Type B pancreatic cell (in vitro differentiated cells): ENCODE measurements around the gene ITGA3. TPM values are rescaled to one million over a fixed set of nuclear protein-coding genes. Genes with fewer than 3 reads are reported as not detected.
A peak's percentile ranks its signal among the peaks of the same experiment; 100 is the strongest.

ENCODE experiments used
- DNase-seq: peaks from one replicate; pipeline ENCODE4 v3.0.0; 2021; ENCODE audit warnings: mixed read lengths; ENCODE audit not compliant: unreplicated experiment; ENCODE audit errors: extremely low spot score
- H3K27ac Mint-ChIP-seq: 2 replicates; pipeline ENCODE4 v1.8.0; 2021; ENCODE audit warnings: mild to moderate bottlenecking, mixed read lengths
- H3K27me3 Mint-ChIP-seq: 2 replicates; pipeline ENCODE4 v1.8.0; 2021; ENCODE audit warnings: mixed read lengths
- H3K36me3 Mint-ChIP-seq: 2 replicates; pipeline ENCODE4 v1.8.0; 2021; ENCODE audit warnings: mixed read lengths
- H3K4me1 Mint-ChIP-seq: one replicate; pipeline ENCODE4 v1.8.0; 2021; ENCODE audit warnings: mixed read lengths; ENCODE audit not compliant: unreplicated experiment
- H3K4me3 Mint-ChIP-seq: 2 replicates; pipeline ENCODE4 v1.8.0; 2021; ENCODE audit warnings: mild to moderate bottlenecking, mixed read lengths
- H3K9me3 Mint-ChIP-seq: 2 replicates; pipeline ENCODE4 v1.8.0; 2021; ENCODE audit warnings: mixed read lengths
- total RNA-seq: library from RNA; stranded (reverse); gene quantifications from 2 replicates; pipeline ENCODE4 v1.2.1, GENCODE V29; 2021; ENCODE audit warnings: low replicate concordance
- TF ChIP-seq, protein P1 (sequence below): fragments of 200-600 bp; sonication (generic); conservative IDR thresholded peaks from 2 replicates; pipeline ENCODE4 v1.5.0; 2021; ENCODE audit warnings: antibody characterized with exemption, mild to moderate bottlenecking

ITGA3 gene
- total RNA-seq, 1 donor from 2014 or later, result 20.3 TPM

DNA sequence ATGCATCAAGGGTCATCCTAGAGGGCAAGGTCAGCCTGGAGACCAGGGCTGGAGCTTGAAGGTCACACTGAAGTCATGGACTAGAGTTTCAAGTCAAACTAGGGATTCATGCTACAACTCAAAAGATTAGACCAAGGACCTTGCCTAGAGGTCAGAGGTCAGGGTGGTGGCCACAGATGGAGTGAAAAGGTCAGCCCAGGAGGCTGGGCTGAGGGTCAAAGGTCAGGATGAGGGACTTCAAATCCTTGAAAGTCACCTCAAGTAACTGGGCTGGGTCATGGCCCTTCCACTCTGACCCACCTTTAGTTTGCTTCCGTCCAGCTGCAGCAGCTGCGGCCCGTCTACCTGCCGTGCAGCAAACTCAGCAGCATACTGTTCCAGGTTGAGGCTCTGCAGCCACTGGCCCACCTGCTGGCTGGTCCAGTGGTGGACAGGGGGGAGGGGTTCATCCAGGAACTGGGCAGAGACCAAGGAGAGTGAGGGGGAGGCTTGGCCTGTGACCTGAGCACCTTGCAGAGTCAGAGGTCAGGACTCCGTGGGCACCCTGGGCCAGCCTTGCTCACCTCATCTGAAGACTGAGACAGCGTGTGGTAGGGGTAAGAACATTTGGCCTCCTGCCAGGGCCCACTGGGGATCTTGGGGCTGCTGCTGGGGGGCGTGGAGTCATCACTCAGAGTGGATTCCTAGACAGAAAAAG lies 57.9 kb downstream of the ITGA3 start:
- Mint-ChIP-seq H3K27ac (no peak overlapping the region), H3K9me3 (no peaks in the 10 kb centered on the region), H3K27me3 (peaks cover 18% of the 10 kb centered on the region), H3K36me3 (no peaks in the 10 kb centered on the region), H3K4me3 (no peak overlapping the region), H3K4me1 (peaks cover 14% of the 10 kb centered on the region)
- TF ChIP-seq, protein P1, sequence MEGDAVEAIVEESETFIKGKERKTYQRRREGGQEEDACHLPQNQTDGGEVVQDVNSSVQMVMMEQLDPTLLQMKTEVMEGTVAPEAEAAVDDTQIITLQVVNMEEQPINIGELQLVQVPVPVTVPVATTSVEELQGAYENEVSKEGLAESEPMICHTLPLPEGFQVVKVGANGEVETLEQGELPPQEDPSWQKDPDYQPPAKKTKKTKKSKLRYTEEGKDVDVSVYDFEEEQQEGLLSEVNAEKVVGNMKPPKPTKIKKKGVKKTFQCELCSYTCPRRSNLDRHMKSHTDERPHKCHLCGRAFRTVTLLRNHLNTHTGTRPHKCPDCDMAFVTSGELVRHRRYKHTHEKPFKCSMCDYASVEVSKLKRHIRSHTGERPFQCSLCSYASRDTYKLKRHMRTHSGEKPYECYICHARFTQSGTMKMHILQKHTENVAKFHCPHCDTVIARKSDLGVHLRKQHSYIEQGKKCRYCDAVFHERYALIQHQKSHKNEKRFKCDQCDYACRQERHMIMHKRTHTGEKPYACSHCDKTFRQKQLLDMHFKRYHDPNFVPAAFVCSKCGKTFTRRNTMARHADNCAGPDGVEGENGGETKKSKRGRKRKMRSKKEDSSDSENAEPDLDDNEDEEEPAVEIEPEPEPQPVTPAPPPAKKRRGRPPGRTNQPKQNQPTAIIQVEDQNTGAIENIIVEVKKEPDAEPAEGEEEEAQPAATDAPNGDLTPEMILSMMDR, result no peak
- DNase-seq, result no peak

- H3K36me3 Mint-ChIP-seq, result no peaks in the 10 kb centered on the region
- no peak overlapping the region for H3K27ac Mint-ChIP-seq
- H3K4me1 Mint-ChIP-seq, result peaks cover 14% of the 10 kb centered on the region
- no peak for DNase-seq
- TF ChIP-seq, protein P1, result no peak
- peaks cover 21% of the 10 kb centered on the region for H3K27me3 Mint-ChIP-seq
- no peak overlapping the region for H3K4me3 Mint-ChIP-seq
- H3K9me3 Mint-ChIP-seq, result no peaks in the 10 kb centered on the region
These were observed 58.5 kb downstream of the ITGA3 start for GRCh38 chr17:50114401-50114800.

DNA sequence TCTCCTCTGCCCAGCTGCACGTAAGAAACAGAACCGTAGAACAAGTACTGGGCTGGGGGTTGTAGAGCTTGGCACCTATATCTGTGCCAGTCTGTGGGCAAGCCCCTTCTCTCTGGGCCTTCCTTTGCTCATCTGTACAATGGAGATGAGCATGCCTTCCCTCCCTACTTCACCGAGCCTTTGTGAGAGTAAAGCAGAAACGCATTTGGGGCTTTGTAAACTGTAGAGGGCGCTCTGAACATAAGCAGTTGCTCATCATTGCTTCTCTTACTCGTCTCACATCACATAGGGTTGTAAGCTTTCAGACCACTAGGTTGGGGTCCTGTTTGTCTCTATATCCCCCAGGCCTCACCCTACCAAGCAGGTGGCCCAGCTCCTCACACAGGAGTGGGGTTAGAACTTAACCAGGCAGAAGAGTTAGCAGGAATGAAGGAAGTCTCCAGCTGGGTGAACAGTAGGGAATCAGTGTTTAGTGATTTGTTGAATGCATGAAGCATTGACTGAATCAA lies 59.0 kb downstream of the ITGA3 start:
- TF ChIP-seq, protein P1, result peak; percentile 73
- no peaks in the 10 kb centered on the region for H3K36me3 Mint-ChIP-seq
- H3K9me3 Mint-ChIP-seq, result no peaks in the 10 kb centered on the region
- H3K4me3 Mint-ChIP-seq, result peak overlapping the region; percentile 24
- H3K27ac Mint-ChIP-seq, result peak overlapping the region; percentile 24
- H3K4me1 Mint-ChIP-seq, result peaks cover 14% of the 10 kb centered on the region
- peaks cover 26% of the 10 kb centered on the region for H3K27me3 Mint-ChIP-seq
- DNase-seq, result no peak

DNA sequence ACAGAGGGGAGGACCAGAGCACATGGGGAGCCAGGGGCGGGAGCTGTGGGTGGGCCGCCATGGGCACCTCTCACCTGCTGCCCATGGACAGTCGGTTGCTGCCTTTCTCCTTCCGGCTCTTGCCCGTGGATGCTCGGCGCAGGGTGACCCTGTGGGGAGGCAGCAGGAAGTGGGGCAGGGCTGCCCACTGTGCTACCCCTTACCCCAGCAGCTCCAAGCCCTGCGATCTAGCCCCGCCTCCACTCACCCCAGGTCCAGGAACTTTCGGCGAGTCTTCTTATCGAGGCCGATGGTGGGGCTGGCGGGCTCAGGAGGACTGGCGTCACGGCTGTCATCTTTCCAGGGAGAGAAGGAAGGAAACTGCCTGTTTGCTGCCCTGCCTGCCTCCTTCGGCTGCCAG lies 59.8 kb downstream of the ITGA3 start:
- H3K36me3 Mint-ChIP-seq, result no peaks in the 10 kb centered on the region
- peaks cover 34% of the 10 kb centered on the region for H3K27me3 Mint-ChIP-seq
- DNase-seq, result no peak
- H3K4me3 Mint-ChIP-seq, result no peak overlapping the region
- TF ChIP-seq, protein P1, result no peak
- H3K27ac Mint-ChIP-seq, result no peak overlapping the region
- H3K4me1 Mint-ChIP-seq, result peaks cover 14% of the 10 kb centered on the region
- no peaks in the 10 kb centered on the region for H3K9me3 Mint-ChIP-seq

DNA sequence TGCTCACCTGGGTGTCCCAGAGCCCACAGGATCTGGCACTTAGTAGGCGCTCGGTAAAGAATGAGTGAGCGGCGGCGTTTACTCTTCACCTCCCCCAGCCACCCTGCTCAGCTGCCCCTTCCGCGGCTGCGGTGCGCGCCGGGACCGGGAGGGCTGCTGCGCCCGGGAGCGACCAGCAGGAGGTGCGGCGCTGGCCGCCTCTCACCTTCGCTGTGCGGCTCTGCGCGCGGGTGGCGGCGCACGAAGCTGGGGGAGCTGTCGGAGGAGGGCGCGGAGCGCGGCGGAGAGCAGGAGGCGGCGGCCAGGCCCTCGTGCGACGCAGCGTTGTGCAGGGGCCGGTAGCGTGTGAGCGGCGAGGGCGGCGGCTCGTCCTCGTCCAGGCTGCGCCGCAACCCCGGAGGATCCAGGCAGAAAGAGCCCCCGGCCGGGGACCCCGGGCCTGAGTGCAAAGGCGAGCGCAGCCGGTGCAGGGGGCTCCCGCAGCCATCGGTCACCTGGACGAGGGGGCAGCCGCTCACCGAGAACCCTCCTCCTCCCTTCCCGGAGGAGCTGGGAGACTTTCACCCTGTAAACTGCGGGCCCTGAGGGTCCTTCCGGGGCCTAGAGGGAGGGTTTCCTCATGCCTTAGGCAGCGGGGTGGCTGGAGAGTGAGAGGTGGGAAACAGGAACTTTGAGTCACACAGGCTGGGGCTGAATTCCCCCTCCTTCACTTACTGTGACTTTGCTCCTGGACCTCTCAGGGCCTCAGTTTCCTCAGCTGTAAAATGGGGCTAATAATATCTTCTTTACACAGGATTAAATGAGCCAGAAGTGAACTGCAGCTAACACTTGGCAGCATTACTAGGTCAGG lies 61.5 kb downstream of the ITGA3 start:
- peak overlapping the region; percentile 29 for H3K27ac Mint-ChIP-seq
- H3K36me3 Mint-ChIP-seq, result no peaks in the 10 kb centered on the region
- TF ChIP-seq, protein P1, result peak; percentile 79
- peaks cover 42% of the 10 kb centered on the region for H3K27me3 Mint-ChIP-seq
- DNase-seq, result no peak
- H3K4me1 Mint-ChIP-seq, result peaks cover 14% of the 10 kb centered on the region
- H3K4me3 Mint-ChIP-seq, result peak overlapping the region; percentile 34
- no peaks in the 10 kb centered on the region for H3K9me3 Mint-ChIP-seq
